ENCODE results near the gene DUSP2. TPM values are rescaled to one million over a fixed set of nuclear protein-coding genes. Genes with fewer than 3 reads are reported as not detected.
"Not testable (repeated sequence)": the region's sequence is repeated elsewhere in the genome, so short reads cannot be mapped to it uniquely, and the experiment has no call there.

DUSP2 gene
- total RNA-seq, 1 donor from 2014 or later: 25.7 TPM

- intact Hi-C loops (cut with micrococcal nuclease): loop anchor here (1.0 kb wide), 1 partner anchor 19 kb away; the partner anchor contains the start of gene DUSP2
These were observed 18.7 kb upstream of the DUSP2 start for GRCh38 chr2:96163768-96164429.

- intact Hi-C loops (cut with micrococcal nuclease): no loop called here
These were observed 18.2 kb upstream of the DUSP2 start for GRCh38 chr2:96163415-96163767.

- intact Hi-C loops (cut with micrococcal nuclease): no loop called here
These were observed 16.7 kb upstream of the DUSP2 start for GRCh38 chr2:96161898-96162297.

GRCh38 chr2:96160366-96160765 is 15.1 kb upstream of the DUSP2 start:
- intact Hi-C loops (cut with micrococcal nuclease): not testable (repeated sequence)

GRCh38 chr2:96159084-96159830 is 14.0 kb upstream of the DUSP2 start:
- intact Hi-C loops (cut with micrococcal nuclease): no loop called here

GRCh38 chr2:96158554-96158940 is 13.3 kb upstream of the DUSP2 start:
- intact Hi-C loops (cut with micrococcal nuclease): no loop called here

- intact Hi-C loops (cut with micrococcal nuclease): no loop called here
These were observed 12.7 kb upstream of the DUSP2 start for GRCh38 chr2:96157649-96158553.

GRCh38 chr2:96156926-96157648 is 11.8 kb upstream of the DUSP2 start:
- intact Hi-C loops (cut with micrococcal nuclease): loop anchor here (1.0 kb wide), 1 partner anchor 9 kb away; no protein-coding TSS in a partner anchor

GRCh38 chr2:96156011-96156820 is 11.0 kb upstream of the DUSP2 start:
- intact Hi-C loops (cut with micrococcal nuclease): loop anchor here (1.0 kb wide), 1 partner anchor 8 kb away; no protein-coding TSS in a partner anchor

- intact Hi-C loops (cut with micrococcal nuclease): no loop called here
These were observed 9.5 kb upstream of the DUSP2 start for GRCh38 chr2:96154506-96155380.

- intact Hi-C loops (cut with micrococcal nuclease): no loop called here
These were observed 8.8 kb upstream of the DUSP2 start for GRCh38 chr2:96153991-96154431.

- intact Hi-C loops (cut with micrococcal nuclease): no loop called here
These were observed 8.1 kb upstream of the DUSP2 start for GRCh38 chr2:96153291-96153713.

- intact Hi-C loops (cut with micrococcal nuclease): no loop called here
These were observed 7.3 kb upstream of the DUSP2 start for GRCh38 chr2:96152304-96153161.

GRCh38 chr2:96151595-96152303 is 6.5 kb upstream of the DUSP2 start:
- intact Hi-C loops (cut with micrococcal nuclease): no loop called here

GRCh38 chr2:96150791-96151594 is 5.8 kb upstream of the DUSP2 start:
- intact Hi-C loops (cut with micrococcal nuclease): no loop called here

GRCh38 chr2:96150007-96150640 is 4.9 kb upstream of the DUSP2 start:
- intact Hi-C loops (cut with micrococcal nuclease): no loop called here
